ENCODE results near the gene IL17REL.

Gene IL17REL

DNA sequence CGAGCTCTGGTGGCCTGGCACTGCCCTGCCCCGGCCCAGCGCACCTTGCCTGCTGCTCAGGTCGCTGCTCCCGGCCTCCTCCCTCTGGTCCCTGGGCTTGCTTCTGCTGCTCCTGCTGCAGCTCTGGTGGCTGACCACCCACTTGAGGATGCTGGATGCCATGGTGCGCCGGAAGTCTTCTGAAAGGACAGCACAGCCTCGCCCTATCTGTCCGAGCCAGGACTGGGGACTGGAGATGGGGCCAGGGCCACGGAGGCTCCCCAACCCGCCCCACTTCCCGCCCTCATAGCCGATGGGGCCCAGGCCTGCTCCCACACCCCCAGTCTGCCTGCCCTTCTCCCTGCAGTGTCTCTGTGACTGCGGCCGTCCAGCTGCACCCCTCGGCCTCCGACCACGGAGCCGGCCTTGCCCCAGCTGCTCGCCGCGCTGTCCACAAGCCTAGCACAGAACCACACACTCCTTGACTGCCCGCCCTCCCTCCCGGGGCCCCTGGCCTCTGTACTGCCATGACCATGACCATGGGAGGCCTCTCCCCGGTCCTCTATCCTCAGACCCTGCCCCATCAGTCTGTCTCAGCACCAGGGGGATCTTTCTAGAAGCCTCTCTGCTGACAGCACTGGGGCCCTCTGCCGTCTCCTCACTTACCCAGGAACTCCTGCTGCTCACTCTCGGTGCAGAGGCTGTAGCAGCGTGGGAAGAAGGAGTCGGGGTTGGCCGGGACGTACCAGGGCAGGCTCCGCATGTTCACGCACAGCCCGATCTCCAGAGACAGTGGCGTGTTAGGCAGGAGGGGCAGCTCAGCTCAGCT lies 32.9 kb upstream of the IL17REL start:
- FAIRE-seq = no peak

DNA sequence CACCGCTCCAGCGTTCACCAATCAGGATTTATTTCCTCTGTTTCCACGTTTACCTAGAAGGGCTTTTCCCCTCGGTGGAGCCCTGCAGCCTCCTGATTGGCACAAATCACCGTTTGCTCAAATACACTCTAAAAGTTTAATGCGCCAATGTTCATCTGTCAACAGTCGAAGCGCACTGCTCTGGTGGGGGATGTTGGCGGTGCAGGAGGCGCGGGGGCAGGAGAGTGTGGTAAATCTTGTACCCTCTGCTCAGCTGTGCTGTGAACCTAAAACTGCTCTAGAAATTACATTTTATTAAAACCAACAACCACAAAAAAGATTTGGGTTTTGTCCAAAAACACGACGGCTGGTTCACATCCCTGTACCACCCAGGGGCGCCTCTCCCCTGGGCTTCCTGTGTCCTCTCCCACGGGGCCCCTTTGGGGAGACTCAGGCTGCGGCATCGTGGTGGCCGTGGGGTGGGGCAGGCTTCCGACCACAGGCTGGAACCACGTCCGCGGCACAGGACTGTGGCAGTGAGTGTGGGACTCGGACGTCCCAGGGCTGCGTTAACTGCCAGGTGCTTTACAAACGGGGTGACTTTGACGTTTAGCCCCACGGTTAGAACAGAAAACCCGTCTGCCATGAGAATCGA lies 32.0 kb upstream of the IL17REL start:
- no peak for FAIRE-seq

DNA sequence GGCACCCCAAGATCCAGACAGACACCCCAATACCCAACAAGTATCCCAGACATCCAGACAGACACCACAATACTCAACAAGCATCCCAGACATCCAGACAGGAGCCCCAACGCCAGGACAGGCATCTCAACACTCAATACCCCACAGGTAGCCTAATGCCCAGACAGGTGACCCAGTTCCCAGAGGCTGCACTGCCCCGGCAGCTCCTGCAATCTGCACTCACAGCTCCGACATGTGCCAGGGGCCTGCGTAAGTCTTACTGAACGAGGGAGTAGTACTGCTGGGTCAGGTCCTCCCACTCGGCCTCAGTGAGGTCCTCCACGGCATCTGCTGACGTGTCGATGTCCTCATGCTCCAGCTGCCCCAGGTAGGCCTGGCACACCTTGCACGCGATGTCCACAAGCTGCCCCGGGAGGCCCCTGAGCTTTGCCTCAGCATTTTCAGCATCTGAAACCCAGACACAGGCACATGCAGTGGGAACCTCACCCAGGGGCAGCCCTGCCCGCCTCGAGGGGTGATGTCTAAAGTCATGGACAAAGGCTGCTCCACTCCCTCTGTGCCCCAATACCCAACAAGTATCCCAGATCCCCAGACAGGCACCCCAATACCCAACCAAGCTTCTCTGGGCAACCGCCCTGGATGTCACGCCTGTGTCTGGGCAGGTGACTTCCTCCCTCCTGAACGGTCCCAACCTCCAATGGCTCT lies 28.9 kb upstream of the IL17REL start:
- no peak for FAIRE-seq

DNA sequence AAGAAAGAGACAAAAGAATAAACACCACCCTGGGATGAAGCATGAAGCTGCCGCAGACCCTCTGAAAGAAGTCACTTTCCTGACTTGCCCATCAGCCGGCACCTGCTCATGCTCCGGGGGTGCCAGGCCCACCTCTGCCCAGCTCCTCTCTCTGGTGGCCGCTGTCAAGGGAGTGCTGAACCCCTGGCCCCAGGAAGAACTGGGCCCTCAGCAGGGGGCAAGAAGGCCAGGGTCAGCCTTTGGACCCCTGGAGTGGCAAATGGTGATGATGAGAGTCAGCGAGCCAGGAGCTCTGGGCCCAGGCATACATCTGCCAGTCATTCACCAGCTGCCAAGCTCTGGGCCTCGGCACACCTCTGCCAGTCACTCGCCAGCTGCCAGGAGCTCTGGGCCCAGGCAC lies 28.2 kb upstream of the IL17REL start:
- FAIRE-seq = no peak

DNA sequence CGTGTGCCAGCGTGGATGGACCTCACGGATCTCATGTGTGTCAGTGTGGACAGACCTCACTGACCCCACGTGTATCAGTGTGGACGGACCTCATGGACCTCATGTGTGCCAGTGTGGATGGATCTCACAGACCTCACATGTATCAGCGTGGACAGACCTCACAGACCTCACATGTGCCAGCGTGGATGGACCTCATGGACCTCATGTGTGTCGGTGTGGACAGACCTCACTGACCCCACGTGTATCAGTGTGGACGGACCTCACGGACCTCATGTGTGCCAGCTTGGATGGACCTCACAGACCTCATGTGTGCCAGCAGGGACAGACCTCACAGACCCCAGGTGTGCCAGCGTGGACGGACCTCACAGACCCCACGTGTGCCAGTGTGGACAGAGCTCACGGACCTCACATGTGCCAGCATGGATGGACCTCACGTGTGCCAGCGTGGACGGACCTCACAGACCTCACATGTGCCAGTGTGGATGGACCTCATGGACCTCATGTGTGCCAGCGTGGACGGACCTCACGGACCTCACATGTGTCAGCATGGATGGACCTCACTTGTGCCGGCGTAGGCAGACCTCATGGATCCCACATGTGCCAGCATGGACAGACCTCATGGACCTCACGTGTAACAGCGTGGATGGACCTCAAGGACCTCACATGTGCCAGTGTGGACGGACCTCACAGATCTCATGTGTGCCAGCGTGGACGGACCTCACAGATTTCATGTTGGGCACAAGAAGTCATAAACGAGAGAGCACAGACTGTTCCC lies 27.3 kb upstream of the IL17REL start:
- FAIRE-seq = no peak

DNA sequence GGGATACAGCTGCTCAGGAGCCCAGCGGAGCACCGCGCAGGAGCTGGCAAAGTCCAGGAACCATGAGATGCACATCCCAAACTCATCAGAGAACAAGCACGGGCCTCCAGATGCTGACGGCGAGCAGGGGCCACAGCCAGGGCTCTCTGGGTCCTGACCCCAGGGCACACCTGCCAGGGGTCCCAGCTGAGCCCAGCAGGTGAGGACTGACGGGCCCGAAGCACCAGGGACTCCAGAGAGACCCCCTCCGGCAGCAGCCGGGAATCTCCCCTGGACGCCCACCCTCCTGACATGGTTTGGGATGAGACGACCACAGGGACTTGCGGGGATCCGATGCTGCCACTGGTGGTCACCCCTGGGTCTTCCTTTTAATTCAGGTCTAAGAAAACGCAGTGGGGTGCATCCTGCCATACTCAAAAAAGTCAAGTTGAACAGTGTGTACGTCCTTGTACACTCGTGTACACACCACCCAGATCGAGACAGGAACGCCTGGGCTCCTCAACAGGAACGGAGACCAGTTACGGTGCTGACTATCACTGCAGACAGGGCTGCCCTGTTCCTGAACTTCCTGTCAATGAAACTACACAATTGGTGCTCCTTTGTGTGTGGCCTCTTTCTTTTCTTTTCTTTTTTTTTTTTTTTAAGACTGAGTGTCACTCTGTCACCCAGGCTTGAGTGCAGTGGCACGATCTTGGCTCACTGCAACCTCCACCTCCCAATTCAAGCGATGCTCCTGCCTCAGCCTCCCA lies 23.6 kb upstream of the IL17REL start:
- FAIRE-seq = no peak

DNA sequence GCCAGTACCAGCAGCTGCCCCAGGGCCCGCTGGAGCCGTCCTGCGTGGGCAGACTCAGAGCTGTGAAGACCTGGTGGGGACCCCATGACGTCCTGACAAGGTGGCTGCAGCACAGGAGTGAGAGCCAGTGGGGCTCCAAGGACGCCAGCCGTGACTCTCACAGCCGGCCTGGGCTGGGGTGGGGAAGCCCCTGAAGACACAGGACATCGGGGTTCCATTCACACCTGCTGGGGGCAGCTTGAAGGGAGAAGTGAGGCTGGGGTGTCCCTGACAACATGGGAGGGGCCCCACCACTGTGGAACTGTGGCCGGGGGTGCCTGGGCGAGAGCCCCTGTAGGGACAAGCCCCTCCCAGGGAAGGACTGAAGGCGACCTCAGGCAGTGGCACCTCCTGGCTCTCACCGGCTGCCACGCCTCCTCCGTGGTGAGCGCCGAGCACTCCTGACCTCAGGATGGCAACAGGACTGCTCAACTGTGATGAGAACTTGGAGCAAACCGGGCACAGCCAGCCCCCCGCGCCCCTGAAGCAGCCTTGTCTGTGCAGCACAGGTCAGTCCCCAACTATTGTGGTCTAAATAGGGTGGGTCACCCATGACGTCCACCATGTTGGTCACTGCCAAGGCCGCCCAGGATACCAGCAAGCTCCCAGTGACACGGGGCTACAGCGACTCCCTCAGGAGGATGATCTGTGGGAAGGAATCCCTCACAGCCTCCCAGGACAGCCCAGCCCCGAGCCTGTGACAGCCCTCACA lies 22.7 kb upstream of the IL17REL start:
- FAIRE-seq = no peak

DNA sequence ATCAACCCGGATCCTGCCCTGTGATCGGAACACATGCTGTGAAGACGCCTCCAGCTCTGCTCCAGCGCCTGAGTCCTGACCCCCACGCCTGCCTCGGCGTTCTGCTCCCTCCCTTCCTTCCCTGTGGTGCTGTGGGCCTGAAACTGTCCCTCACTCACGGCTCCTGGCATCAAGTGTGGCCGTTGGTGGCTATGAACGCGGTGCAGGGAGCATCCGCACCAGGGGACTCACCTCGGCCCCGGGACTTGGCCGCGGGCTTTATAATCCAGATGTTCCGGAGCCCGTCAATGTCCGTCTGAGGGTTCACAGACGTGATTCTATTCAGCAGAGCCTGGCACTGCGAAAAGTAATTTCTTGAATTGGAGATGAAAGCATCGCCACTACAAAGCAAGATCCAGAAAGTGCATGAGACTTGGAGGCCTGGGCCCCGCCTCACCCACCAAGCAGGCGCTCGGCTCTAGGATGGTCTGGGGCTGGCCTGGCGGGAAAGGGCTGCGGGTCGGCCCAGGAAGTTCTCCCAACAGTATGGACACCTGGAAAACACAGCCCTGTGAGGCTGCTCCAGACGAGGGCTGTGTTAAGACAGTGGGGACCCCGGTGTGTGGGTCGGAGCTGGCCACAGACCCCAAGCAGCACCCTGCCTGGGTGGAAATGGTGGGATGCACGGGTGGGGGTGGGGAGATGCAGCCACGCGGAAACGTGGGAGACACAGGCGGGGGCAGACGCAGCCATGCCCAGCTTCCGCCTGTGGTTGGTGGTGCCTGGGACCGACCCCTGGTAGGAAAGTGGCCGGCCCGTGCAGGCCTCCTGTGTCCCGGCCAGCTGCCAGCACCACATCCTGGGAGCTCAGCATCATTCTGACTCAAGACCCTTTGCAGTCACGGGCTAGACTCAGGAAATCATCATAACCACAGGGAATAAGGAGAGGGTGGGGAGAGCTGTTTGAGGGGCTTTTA lies 21.8 kb upstream of the IL17REL start:
- FAIRE-seq = no peak

DNA sequence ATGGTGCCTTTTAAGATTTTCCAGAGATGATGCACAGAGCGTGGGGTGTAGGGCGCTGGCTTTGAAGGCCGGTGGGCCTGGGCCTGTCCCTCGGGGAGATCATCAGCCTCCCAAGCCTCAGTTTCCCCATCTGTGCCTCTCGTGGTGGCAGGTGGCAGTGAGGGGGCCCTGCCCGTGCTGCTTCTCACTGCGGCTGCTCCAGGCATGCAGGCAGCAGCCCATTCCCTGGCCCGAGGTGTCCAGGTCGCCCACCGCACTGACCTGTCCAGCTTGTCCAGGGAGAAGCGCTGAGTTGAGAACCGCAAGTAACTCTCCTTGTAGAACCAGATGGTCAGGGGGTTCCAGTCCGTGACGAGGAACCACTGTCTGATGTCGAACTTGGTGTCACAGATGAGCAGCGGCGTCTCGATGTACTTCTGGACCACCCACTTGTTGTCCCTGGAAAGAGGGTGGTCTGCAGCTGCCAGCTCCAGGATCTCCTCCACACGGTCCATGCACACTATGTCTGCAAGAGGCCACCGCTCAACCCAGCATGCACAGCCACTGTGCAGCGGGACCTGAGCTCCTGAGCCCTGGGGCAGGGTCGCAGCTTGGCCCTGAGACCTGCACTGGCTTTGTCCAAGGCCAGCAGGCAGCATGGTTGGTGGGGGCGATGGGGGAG lies 20.5 kb upstream of the IL17REL start:
- no peak for FAIRE-seq

DNA sequence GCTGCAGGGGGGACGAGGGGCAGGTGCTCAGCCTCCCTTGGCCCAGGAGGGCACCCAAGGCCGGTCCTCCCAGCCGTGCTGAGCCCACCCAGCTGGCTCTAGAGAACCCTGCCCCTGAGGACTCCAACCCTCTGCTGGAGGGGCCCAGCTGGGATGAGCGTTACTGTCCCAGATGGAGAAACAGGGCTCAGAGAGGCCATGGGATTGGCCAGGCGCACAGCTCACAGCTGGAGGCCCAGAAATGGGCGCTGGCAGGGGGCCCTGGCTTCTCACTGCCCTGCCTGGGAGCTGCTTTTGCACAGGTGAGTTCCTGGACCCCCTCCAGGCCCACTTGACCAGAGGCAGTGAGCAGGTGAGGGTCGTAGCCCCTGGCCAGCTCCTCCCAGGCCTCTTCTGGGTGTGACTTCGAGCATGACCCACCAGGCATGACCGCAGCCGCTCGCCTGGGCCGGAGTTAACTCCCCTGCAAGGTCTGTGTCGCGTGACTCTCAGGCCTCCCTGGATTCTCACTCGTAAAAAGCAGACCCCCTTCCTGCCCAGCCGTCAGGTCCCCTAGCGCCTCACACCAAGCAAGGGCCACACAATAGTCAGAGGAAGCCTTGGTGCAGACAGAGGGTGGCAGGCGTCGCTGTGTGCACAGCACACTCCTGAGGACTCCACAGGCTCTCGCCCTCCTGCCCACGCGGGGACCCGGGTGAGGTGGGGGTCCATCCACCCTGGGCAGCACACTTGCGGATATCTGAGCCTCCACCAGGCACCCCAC lies 19.7 kb upstream of the IL17REL start:
- no peak for FAIRE-seq

DNA sequence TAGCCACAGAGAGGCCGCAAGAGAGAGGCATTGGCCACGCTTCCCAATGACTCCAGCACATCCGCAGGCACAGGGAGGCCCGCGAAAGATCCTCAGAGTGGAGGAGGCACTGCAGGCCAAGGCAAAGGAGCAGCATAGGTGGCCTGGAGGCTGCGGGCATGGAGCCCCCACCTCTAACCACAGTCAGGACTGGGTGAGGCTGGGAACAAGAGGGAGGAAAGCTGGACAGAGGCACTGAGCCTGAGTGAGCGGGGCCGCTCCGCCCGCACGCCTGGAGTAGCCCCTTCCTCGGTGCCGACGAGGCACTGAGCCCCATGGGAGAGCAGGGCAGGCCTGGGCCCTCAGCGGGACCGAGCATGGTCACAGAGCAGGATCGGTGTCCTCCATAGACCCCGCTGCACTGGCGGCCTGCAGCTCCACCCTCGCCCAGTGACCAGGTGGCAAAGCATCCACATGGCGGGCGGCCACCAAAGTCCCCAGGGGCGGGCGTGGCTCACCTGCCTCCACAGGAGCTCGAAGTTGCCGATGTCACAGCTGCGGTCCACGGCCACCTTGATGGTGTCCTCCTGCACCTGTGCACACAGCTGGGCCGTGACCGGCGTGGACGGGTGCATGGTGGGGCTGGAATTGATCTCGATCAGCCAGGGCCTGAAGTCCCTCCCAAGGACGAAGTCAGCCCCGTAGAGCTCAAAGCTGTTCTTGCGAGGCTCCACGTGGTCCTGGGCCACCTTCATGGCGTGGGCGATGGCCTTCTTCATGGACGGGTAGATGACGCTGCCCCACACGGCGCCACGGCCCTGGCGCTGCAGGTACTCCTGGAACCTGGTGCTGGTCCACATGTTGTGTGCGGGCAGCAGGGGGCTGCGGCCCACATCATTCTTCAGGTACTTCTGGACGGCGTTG lies 18.9 kb upstream of the IL17REL start:
- no peak for FAIRE-seq

DNA sequence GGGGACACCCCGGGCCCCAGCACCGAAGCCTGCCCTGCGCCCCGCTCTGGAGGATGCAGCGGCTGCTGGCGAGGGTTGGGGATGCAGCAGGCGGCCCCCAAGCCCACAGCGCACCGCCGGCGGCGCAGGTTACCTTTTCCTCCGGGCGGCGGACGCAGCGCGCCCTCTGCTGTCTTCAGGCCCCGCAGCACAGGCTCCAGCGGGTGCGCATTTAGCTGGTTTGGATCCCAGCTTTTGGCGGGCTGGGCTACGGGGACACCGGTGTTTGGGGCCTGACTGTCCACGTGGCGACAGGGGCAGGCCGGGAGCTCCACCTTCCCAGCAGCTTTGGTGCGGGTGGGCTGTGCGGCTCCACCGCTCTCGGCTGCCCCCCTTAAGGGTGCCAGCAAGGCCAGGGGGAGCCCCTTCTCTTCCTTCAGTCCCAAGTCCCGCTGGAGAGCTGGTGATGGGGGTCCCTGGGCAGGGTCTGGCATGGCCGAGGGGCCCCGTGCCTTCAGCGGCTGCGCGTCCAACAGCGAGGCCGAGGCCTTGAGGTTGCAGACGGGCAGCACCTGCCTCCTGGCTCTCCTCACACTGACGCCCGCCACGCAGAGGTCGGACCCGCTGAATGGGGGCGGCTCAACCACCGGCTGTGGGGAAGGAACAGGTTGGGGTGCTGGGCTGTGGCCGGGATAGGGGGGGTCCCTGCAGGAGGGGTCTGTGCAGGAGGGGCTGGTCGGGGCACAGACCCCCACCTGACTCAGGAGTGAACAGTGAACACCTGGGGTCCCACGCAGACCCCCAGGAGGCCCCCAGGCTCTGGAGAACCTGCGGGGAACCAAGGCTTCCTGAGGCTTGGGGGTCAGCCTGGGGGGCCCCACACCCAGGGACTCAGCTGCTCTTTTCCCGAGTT lies 18.0 kb upstream of the IL17REL start:
- FAIRE-seq = no peak

DNA sequence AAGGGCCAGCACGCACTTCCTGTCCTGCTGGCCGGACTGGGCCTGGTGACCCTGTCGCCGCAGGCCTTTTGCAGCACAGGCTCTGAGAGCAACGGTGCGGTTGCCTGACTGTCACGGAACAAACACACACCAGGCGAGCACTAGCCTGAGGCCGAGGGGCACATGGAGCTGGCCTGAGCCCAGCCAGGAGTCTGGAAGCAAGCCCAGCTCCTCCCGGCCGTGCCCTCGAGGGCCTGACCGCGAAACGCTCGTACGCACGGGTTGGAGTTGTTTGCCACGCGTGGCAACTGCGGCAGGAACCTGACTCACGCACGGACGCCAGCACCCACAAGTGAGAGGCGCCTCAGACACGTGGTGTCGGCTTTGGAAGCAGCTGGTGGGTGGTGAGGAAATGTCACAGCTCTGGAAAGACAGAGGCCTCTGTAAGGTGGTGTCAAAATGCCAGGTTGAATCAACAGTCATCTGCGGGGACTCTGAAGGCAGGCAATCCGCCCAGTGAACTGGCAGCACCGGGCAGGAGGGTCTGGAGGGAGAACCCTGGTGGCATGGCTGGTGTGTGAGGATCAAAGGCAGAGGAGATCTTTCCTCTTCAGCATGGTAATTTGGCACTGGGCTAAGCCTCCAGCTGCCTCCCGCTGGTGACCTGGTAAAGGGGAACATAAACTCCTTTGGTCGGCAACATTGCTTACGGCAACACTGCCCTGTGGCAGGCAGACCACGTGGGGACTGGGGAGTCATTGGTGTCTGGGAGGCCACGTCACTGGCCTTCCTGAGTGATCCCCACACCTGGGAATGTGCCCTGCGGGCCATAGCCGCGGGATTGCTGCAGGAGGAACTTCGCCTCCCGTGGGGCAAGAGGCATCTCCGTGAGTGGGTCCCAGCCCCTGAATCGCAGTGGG lies 15.3 kb upstream of the IL17REL start:
- FAIRE-seq = no peak

DNA sequence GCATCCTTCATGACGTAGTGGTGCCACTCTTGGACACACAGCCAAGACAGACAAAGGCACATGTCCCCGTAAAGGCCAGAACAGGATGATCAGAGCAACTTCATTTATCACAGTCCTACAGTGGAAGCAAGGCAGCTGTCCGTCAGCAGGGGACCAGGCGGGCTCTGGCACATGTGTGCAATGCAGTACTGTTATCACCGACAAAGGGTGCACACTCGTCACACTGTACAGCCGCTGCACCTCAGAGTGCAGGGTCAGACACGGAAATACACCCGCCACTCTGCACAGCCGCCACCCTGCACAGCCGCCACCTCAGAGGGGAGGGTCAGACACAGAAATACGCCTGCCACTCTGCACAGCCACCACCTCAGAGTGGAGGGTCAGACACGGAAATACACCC lies 13.4 kb upstream of the IL17REL start:
- FAIRE-seq = no peak

DNA sequence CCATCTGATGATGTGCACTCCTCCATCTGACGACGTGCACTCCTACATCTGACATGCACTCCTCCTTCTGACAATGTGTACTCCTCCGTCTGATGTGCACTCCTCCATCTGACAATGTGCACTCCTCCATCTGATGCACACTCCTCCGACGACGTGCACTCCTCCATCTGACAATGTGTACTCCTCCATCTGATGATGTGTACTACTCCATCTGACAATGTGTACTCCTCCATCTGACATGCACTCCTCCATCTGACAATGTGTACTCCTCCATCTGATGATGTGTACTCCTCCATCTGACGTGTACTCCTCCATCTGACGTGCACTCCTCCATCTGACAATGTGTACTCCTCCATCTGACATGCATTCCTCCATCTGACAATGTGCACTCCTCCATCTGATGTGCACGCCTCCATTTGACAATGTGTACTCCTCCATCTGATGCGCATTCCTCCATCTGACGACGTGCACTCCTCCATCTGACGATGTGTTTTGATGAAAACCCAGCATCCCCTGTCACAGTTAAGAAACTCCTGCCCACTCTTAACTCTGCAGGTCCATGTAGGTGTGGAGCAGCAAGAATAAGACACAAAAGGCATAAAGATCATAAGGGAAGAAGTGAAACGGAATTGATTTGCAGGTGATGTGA lies 9.7 kb upstream of the IL17REL start:
- no peak for FAIRE-seq
